Osteocyte (in vitro differentiated cells): ENCODE measurements around the gene SRRM4. TPM values are rescaled to one million over a fixed set of nuclear protein-coding genes. Genes with fewer than 3 reads are reported as not detected.

Source experiments
- DNase-seq: peaks from one replicate; pipeline ENCODE4 v3.0.0; 2021; ENCODE audit warnings: mixed read lengths; ENCODE audit not compliant: unreplicated experiment; ENCODE audit errors: extremely low spot score
- H3K27ac Mint-ChIP-seq: one replicate; pipeline ENCODE4 v1.8.0; 2021; ENCODE audit warnings: mild to moderate bottlenecking, mixed read lengths; ENCODE audit not compliant: unreplicated experiment
- H3K27me3 Mint-ChIP-seq: one replicate; pipeline ENCODE4 v1.8.0; 2021; ENCODE audit warnings: mixed read lengths; ENCODE audit not compliant: unreplicated experiment
- H3K36me3 Mint-ChIP-seq: one replicate; pipeline ENCODE4 v1.8.0; 2021; ENCODE audit warnings: mixed read lengths; ENCODE audit not compliant: unreplicated experiment
- H3K4me1 Mint-ChIP-seq: one replicate; pipeline ENCODE4 v1.8.0; 2021; ENCODE audit warnings: mixed read lengths; ENCODE audit not compliant: unreplicated experiment
- H3K4me3 Mint-ChIP-seq: one replicate; pipeline ENCODE4 v1.8.0; 2021; ENCODE audit warnings: mild to moderate bottlenecking, moderate library complexity, mixed read lengths; ENCODE audit not compliant: unreplicated experiment
- H3K9me3 Mint-ChIP-seq: one replicate; pipeline ENCODE4 v1.8.0; 2021; ENCODE audit warnings: mixed read lengths; ENCODE audit not compliant: unreplicated experiment
- CTCF ChIP-seq: fragments of 200-600 bp; sonication (generic); IDR thresholded peaks from 2 replicates; pipeline ENCODE4 v1.5.0; 2021; ENCODE audit warnings: antibody characterized with exemption, mild to moderate bottlenecking, moderate library complexity
- total RNA-seq: library from RNA; stranded (reverse); gene quantifications from 2 replicates; pipeline ENCODE4 v1.2.1, GENCODE V29; 2021

Gene SRRM4
- total RNA-seq, 1 donor from 2014 or later = not detected

- peaks cover 29% of the 10 kb centered on the region for H3K9me3 Mint-ChIP-seq
- no peak overlapping the region for H3K4me3 Mint-ChIP-seq
- H3K27me3 Mint-ChIP-seq = no peaks in the 10 kb centered on the region
- H3K4me1 Mint-ChIP-seq = no peaks in the 10 kb centered on the region
- no peak for DNase-seq
- TF ChIP-seq CTCF = no peak
- no peaks in the 10 kb centered on the region for H3K36me3 Mint-ChIP-seq
- no peak overlapping the region for H3K27ac Mint-ChIP-seq
Measured at GRCh38 chr12:119014368-119014767, 33.0 kb downstream of the SRRM4 start.

GRCh38 chr12:119016715-119017114 is 35.4 kb downstream of the SRRM4 start:
- H3K36me3 Mint-ChIP-seq = no peaks in the 10 kb centered on the region
- H3K4me1 Mint-ChIP-seq = no peaks in the 10 kb centered on the region
- H3K27me3 Mint-ChIP-seq = no peaks in the 10 kb centered on the region
- peaks cover 34% of the 10 kb centered on the region for H3K9me3 Mint-ChIP-seq
- no peak for DNase-seq
- TF ChIP-seq CTCF = no peak
- H3K27ac Mint-ChIP-seq = no peak overlapping the region
- H3K4me3 Mint-ChIP-seq = no peak overlapping the region

GRCh38 chr12:119019166-119019565 is 37.8 kb downstream of the SRRM4 start:
- Mint-ChIP-seq H3K36me3 (no peaks in the 10 kb centered on the region), H3K27ac (no peak overlapping the region)
- no peak for TF ChIP-seq CTCF

GRCh38 chr12:119020406-119021360 is 39.3 kb downstream of the SRRM4 start:
- H3K4me1 Mint-ChIP-seq = no peaks in the 10 kb centered on the region
- H3K27ac Mint-ChIP-seq = no peak overlapping the region
- no peaks in the 10 kb centered on the region for H3K36me3 Mint-ChIP-seq
- H3K4me3 Mint-ChIP-seq = no peak overlapping the region
- TF ChIP-seq CTCF = no peak
- no peaks in the 10 kb centered on the region for H3K27me3 Mint-ChIP-seq
- peaks cover 48% of the 10 kb centered on the region for H3K9me3 Mint-ChIP-seq
- DNase-seq = peak; percentile 78

More at GRCh38 chr12:119019166-119019565, 37.8 kb downstream of the SRRM4 start:
- Mint-ChIP-seq H3K27me3 (no peaks in the 10 kb centered on the region), H3K4me1 (no peaks in the 10 kb centered on the region), H3K9me3 (peaks cover 39% of the 10 kb centered on the region), H3K4me3 (no peak overlapping the region)
- no peak for DNase-seq

GRCh38 chr12:119024356-119024755 is 43.0 kb downstream of the SRRM4 start:
- no peak overlapping the region for H3K4me3 Mint-ChIP-seq
- H3K9me3 Mint-ChIP-seq = peaks cover 46% of the 10 kb centered on the region
- no peaks in the 10 kb centered on the region for H3K27me3 Mint-ChIP-seq
- no peaks in the 10 kb centered on the region for H3K4me1 Mint-ChIP-seq
- TF ChIP-seq CTCF = no peak
- H3K36me3 Mint-ChIP-seq = no peaks in the 10 kb centered on the region
- DNase-seq = peak; percentile 38
- H3K27ac Mint-ChIP-seq = no peak overlapping the region
